Measurements from ENCODE around the gene CLDN8.

The CLDN8 gene

DNA sequence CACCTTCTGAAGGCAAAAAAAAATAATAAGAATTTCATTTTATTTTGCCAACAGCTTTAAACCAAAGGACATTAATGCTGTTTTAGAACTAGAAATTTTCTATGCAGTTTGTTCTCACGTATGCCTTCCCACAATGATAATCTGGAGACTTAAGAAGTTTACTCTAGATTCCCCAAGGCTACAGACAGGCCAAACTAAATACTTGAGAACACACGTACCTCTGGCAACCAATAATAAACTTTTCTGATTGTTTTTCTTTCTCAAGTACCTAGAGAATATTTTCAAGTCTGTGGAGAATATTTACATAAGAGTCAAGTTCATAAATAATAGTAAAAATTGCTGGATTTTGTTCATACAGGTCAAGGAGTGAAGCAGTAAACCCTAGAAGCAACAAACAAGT is 15.9 kb downstream of the CLDN8 start:
- no peak for DNase-seq

DNA sequence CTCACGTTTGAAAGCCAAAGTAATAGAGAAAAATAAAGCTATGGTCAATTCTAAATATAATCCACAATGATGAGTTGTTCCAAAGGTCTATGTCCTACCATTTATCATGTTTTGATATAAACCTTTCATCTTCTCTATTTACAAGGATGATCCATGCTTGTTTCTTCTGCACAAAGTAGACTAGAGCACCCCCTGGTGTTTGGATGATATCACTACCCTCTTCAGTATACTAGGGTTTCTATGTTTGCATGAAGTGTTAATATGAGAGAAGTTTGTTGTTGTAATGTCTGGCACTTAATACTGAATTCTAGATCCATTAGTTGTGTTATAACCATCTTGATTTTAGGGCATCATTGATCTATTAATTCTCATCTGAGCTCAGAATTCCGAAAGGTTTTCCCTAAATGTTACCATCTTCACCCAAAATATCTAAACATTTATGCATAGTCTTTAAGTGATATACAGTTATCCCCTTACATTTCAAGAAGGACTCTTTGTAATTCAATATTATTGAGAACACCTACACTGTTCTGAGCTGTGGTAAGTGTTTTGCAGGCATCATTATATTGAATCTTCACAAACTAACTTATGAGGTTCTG is 21.1 kb downstream of the CLDN8 start:
- DNase-seq: peak; percentile 36 to 48

DNA sequence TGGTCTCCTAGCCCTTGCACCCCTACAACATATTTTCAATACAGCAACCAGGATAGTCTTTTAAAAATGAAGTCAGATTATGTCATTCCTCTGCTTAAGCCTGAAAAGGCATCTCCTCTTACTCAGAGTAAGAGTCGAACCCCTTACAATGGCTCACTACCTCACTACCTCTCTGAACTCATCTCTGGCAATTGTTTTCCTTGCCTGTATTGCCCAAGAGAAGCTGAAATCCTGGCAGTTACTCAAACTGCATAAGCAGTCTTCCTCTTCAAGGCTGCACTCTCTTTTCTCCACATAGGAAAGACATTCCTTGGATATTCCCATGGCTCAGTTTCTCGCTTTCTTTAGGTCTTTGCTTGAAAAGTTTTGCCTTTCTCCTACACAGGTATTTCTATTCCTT is 22.7 kb downstream of the CLDN8 start:
- DNase-seq: no peak

- DNase-seq: no peak
These were observed 25.3 kb downstream of the CLDN8 start for GRCh38 chr21:30190554-30190953.

DNA sequence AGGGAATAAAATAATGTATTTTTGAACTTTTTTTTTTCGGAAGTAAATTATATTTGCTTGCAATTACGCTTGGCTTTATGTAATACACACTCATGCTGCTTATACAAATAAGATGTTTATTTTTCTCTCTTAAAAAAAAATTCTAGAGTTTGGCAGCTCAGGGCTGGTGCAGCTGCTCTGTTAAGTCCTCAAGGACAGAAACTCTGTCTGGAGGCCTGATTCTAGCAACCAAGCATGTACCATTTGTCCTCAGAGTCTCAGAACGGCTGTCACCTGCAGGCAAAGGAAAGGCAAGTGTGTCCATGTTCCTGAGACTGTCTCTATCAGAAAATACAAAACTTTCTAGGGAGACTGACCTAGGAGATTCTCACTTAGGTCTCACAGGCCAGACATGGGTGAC is 26.1 kb downstream of the CLDN8 start:
- peak; percentile 2 to 60 for DNase-seq

DNA sequence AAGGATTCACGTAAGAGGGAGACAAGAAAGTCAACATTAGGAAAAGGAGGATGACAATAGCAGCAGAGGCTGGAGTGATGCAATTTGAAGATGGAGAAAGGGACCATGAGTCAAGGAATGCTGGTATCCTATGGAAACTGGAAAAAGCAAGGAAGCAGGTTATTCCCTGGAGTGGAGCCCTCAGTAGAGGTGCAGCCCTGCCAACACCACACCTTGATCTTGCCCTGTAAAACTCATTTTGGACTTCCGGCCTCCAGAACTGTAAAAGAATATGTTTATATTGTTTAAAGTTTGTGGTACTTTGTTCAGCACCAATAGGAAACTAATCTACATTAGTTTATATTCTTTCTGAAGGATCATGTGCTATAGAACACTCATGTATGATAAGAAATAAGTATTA is 29.7 kb downstream of the CLDN8 start:
- DNase-seq: no peak

DNA sequence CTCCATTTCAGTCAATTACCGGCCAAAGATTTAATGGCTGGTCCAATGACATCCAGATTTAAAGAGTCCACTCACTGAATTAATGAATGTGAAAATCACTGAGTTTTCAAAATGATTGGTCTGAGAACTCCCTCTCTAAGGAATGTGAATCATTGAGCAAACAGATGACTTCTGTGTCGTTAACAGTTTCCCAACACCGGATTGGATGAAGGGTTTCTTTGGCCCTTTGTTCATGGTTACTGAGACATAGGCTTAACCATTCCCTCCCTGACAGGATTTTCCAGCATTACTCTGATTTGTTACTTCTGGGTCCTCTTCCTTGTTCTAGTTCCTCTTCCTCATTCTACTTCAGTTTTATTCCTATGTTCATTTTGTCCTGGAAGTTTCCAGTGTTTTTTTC is 47.8 kb downstream of the CLDN8 start:
- DNase-seq: no peak

DNA sequence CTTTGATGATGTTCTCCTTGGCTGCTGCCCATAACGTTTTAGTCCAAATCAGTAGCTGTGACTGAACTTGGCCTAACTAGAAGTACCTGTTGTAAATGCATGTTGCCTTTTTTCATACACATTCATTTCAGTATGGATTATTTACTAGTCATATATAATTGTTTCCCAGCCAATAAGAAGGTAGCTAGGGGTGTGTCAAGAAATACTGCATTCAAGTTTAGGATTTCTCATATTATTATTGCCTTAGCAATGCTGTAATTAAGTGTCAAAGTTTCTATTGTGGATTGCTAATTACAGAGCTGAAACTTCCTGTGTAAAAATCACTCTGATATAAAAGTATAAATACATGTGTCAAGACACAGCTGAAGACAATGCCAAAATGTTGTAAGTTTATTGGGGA is 49.2 kb downstream of the CLDN8 start, which contains the start of gene CLDN17:
Gene CLDN17 (minus strand): TSS at position 101 of the 400 bp plus-strand sequence. CDS start 188 bp downstream, outside the sequence.
- no peak for DNase-seq

DNA sequence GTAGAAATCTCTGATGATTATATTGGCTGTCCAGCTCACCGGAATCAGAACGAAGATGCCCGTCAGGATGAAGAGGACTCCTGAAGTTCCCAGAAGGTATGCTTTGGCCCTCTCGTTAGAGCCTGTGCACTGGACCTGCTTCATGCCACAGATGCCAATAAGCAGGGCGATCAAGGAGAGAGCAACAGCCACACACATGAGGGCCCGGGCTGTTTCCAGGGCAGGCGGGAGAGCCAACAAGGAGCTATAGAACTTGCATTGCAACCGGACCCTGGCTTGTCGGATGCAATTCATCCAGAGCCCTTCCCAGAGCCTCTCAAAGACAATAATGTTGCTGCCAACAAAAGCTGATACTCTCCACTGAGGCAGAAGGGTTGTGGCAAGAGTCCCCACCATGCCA is 49.7 kb downstream of the CLDN8 start:
- no peak for DNase-seq

- DNase-seq: no peak
These were observed 51.1 kb downstream of the CLDN8 start for GRCh38 chr21:30164796-30165195.
